Erythroblast (primary cell): ENCODE measurements around the gene GPR107.

Experiments used
- GATA1 ChIP-seq: IDR thresholded peaks from 2 replicates; pipeline ENCODE4 v1.6.1; 2011; ENCODE audit warnings: low read depth, mild to moderate bottlenecking, control low read depth, low read length, moderate library complexity
- POLR2A ChIP-seq: IDR thresholded peaks from 2 replicates; pipeline ENCODE4 v1.6.1; 2011; ENCODE audit warnings: mild to moderate bottlenecking, low read length

DNA sequence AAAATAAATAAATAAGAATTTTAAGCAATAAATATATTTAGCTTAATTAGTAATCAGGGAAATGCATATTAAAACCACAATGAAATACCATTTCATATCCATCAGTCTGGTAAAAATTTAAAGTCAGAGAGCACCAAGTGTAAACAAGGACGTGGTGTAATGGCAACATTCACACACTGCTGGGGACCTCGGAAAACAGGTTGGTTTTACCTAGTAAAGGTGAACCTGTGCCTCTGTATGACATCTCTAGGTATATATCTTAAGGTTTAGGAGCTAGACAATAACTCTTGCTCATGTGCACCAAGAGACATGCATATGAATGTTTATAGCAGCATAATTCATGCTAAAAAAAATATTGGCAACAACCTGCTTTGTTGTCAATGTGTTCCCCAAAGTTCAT, 40.4 kb upstream of the GPR107 start:
- TF ChIP-seq POLR2A (no peak), GATA1 (no peak)
